Stimulated activated naive B cell treated with anti-CD40 and anti-IgM and Interleukin-4, amounts not matched to agents 10 μg/mL and 1 μg/mL and 100 μg/mL, for 72 hours (primary cell): Measurements from ENCODE around the gene ZNF532.
"Not testable (repeated sequence)": the region's sequence is repeated elsewhere in the genome, so short reads cannot be mapped to it uniquely, and the experiment has no call there.

Source experiments
- ATAC-seq, 2 donors: fragments of 150-1000 bp; cut with Tn5 transposase; replicated peaks; 2 replicates each; pipeline ENCODE4 v1.10.0; 2021; ENCODE audit warnings: moderate library complexity in 1 of 2
- DNase-seq: peaks from one replicate; pipeline ENCODE4 v3.0.0; 2021
- H3K27ac Mint-ChIP-seq: one replicate; pipeline ENCODE4 v1.8.0; 2022; ENCODE audit warnings: mild to moderate bottlenecking, mixed read lengths
- H3K27me3 Mint-ChIP-seq, 2 donors: one replicate each; pipeline ENCODE4 v1.8.0; 2022; ENCODE audit warnings: mixed read lengths in 2 of 2
- H3K36me3 Mint-ChIP-seq, 2 donors: one replicate each; pipeline ENCODE4 v1.8.0; 2022; ENCODE audit warnings: mixed read lengths in 2 of 2, mild to moderate bottlenecking in 1 of 2
- H3K4me1 Mint-ChIP-seq, 2 donors: one replicate each; pipeline ENCODE4 v1.8.0; 2022; ENCODE audit warnings: mixed read lengths in 2 of 2, mild to moderate bottlenecking in 1 of 2
- H3K4me3 Mint-ChIP-seq, 2 donors: one replicate each; pipeline ENCODE4 v1.8.0; 2022; ENCODE audit warnings: mild to moderate bottlenecking in 2 of 2, mixed read lengths in 2 of 2, moderate library complexity in 1 of 2
- H3K9me3 Mint-ChIP-seq, 2 donors: one replicate each; pipeline ENCODE4 v1.8.0; 2022; ENCODE audit warnings: mixed read lengths in 2 of 2, mild to moderate bottlenecking in 1 of 2

Gene ZNF532

DNA sequence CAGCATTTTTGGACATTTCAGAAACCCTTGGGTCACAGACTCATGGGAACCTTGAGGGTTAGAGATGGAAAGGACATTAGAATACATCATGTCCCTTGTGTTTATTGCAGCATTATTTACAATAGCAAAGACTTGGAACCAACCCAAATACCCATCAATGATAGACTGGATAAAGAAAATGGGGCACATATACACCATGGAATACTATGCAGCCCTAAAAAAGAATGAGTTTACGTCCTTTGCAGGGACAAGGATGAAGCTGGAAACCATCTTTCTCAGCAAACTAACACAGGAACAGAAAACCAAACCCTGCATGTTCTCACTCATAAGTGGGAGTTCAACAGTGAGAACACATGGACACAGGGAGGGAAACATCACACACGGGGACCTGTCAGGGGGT lies 160.9 kb downstream of the ZNF532 start:
- not testable (repeated sequence) for H3K36me3 Mint-ChIP-seq, H3K9me3 Mint-ChIP-seq, DNase-seq, H3K27me3 Mint-ChIP-seq, H3K27ac Mint-ChIP-seq, H3K4me3 Mint-ChIP-seq, ATAC-seq, H3K4me1 Mint-ChIP-seq

GRCh38 chr18:59026364-59026763 lies 161.7 kb downstream of the ZNF532 start:
- Mint-ChIP-seq H3K4me3 (no peak overlapping the region), H3K36me3 (no peaks in the 10 kb centered on the region), H3K27me3 (no peaks in the 10 kb centered on the region)

DNA sequence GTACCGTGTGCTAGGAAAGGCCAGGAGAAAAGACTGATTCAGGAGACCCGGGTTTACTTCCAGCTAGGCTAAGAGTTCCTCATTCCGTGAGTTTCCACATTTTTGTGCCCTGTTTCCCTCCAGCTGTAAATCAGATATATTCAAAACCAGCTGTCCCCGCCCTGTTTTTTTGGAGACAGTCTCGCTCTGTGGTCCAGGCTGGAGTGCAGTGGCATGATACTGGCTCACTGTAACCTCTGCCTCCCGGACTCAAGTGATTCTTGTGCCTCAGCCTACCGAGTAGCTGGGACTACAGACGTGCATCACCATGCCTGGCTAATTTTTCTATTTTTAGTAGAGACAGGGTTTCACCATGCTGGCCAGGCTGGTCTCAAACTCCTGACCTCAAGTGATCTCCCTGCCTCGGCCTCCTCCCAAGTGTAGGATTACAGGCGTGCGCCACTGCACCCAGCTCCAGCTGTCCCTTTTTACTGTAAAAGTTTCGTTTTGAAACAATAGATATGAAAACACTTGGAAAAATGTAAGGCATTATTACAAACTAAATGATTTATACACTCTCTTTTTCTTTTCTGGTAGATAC lies 162.2 kb downstream of the ZNF532 start:
- ATAC-seq (no peak), DNase-seq (no peak)
- Mint-ChIP-seq H3K4me1 (peaks cover 0 to 6% of the 10 kb centered on the region in 2 donors), H3K9me3 (peaks cover 3 to 4% of the 10 kb centered on the region in 2 donors), H3K4me3 (no peak overlapping the region), H3K27ac (peak overlapping the region; percentile 63), H3K27me3 (no peaks in the 10 kb centered on the region), H3K36me3 (no peaks in the 10 kb centered on the region)

More at GRCh38 chr18:59026364-59026763, 161.7 kb downstream of the ZNF532 start:
- Mint-ChIP-seq H3K9me3 (peaks cover 3 to 4% of the 10 kb centered on the region in 2 donors), H3K4me1 (peaks cover 3 to 5% of the 10 kb centered on the region in 2 donors), H3K27ac (no peak overlapping the region)
- ATAC-seq: no peak
- no peak for DNase-seq

- Mint-ChIP-seq H3K4me1 (peaks cover 0 to 5% of the 10 kb centered on the region in 2 donors), H3K27ac (no peak overlapping the region), H3K36me3 (no peaks in the 10 kb centered on the region), H3K27me3 (no peaks in the 10 kb centered on the region), H3K9me3 (peaks cover 3 to 4% of the 10 kb centered on the region in 2 donors), H3K4me3 (no peak overlapping the region)
- DNase-seq (no peak), ATAC-seq (no peak)
These were observed 165.2 kb downstream of the ZNF532 start for GRCh38 chr18:59029663-59030429.

- no peak for ATAC-seq
- Mint-ChIP-seq H3K4me3 (no peak overlapping the region), H3K36me3 (no peaks in the 10 kb centered on the region), H3K9me3 (no peaks in the 10 kb centered on the region), H3K4me1 (peaks cover 4 to 7% of the 10 kb centered on the region in 2 donors), H3K27me3 (no peaks in the 10 kb centered on the region), H3K27ac (no peak overlapping the region)
- no peak for DNase-seq
These were observed 167.6 kb downstream of the ZNF532 start for GRCh38 chr18:59032308-59032707.

GRCh38 chr18:59033359-59033758 lies 168.7 kb downstream of the ZNF532 start:
- peaks cover 1 to 6% of the 10 kb centered on the region in 2 donors for H3K36me3 Mint-ChIP-seq
- no peaks in the 10 kb centered on the region for H3K27me3 Mint-ChIP-seq
- ATAC-seq: no peak
- H3K9me3 Mint-ChIP-seq: peaks cover 2 to 7% of the 10 kb centered on the region in 2 donors
- peaks cover 8 to 14% of the 10 kb centered on the region in 2 donors for H3K4me1 Mint-ChIP-seq
- DNase-seq: no peak
- H3K4me3 Mint-ChIP-seq: no peak overlapping the region
- H3K27ac Mint-ChIP-seq: no peak overlapping the region

GRCh38 chr18:59033974-59034373 lies 169.3 kb downstream of the ZNF532 start:
- Mint-ChIP-seq H3K4me3 (no peak overlapping the region), H3K4me1 (peaks cover 10 to 17% of the 10 kb centered on the region in 2 donors), H3K27me3 (no peaks in the 10 kb centered on the region), H3K9me3 (peaks cover 3 to 9% of the 10 kb centered on the region in 2 donors), H3K27ac (no peak overlapping the region), H3K36me3 (peaks cover 2 to 8% of the 10 kb centered on the region in 2 donors)
- DNase-seq (no peak), ATAC-seq (no peak)

DNA sequence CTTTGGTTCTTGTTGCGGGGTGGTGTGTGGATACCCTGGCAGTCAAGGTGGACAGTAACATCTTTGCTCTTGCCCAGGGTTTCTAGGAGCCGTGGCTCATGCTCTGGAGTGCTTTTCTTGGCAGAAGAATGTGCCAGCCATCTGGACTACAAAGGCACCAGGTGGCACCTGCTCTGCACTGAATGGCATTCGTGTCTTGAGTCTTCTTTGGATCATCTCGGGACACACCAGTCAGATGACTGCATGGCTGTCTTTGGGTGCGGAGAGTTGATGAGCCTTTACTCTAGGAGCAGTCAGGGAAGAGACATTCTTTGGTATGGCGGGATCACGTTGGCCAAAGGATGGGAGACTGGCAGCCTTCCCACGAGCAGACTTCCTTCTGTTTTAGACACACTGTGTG lies 170.9 kb downstream of the ZNF532 start:
- H3K4me1 Mint-ChIP-seq: peaks cover 20 to 31% of the 10 kb centered on the region in 2 donors
- H3K4me3 Mint-ChIP-seq: no peak overlapping the region
- H3K9me3 Mint-ChIP-seq: peaks cover 5 to 17% of the 10 kb centered on the region in 2 donors
- no peak for ATAC-seq
- H3K27me3 Mint-ChIP-seq: no peaks in the 10 kb centered on the region
- peaks cover 6 to 16% of the 10 kb centered on the region in 2 donors for H3K36me3 Mint-ChIP-seq
- H3K27ac Mint-ChIP-seq: no peak overlapping the region
- DNase-seq: no peak
